DND-41 (cell line): ENCODE data around the gene TMEM254.
"Not testable (repeated sequence)": the region's sequence is repeated elsewhere in the genome, so short reads cannot be mapped to it uniquely, and the experiment has no call there.

Source experiments
- ATAC-seq: fragments of 200-7000 bp; cut with Tn5 transposase; 3 replicates; pipeline ENCODE4 v1.9.1; 2021; ENCODE audit warnings: low read depth; ENCODE audit not compliant: insufficient read depth
- DNase-seq: peaks from one replicate; pipeline ENCODE4 v3.0.0-alpha.2; 2020
- H2AFZ ChIP-seq: 2 replicates; pipeline ENCODE4 v1.6.0; 2012; ENCODE audit warnings: low read depth, low read length
- H3K27ac ChIP-seq: 2 replicates; pipeline ENCODE4 v1.5.1; 2012; ENCODE audit warnings: low read length, inconsistent platforms
- H3K27me3 ChIP-seq: fragments of 200-600 bp; sonication (generic); 2 replicates; pipeline ENCODE4 v1.6.0; 2012; ENCODE audit warnings: low read length, mild to moderate bottlenecking, inconsistent platforms; ENCODE audit not compliant: insufficient read depth, poor library complexity
- H3K36me3 ChIP-seq: 2 replicates; pipeline ENCODE4 v1.5.1; 2012; ENCODE audit warnings: low read length, inconsistent platforms; ENCODE audit not compliant: insufficient read depth
- H3K4me1 ChIP-seq: 2 replicates; pipeline ENCODE4 v1.5.1; 2012; ENCODE audit warnings: mild to moderate bottlenecking, low read length; ENCODE audit not compliant: insufficient read depth
- H3K4me2 ChIP-seq: 2 replicates; pipeline ENCODE4 v1.6.0; 2012; ENCODE audit warnings: mild to moderate bottlenecking, moderate library complexity, low read length, inconsistent platforms; ENCODE audit not compliant: insufficient read depth
- H3K4me3 ChIP-seq, 2 experiments: fragments of 200-600 bp in 1 of 2; shearing (Covaris generic) in 1 of 2; 2 replicates each; pipeline ENCODE4 v1.5.1; 2012 to 2016; ENCODE audit warnings: inconsistent platforms in 2 of 2, low read length in 2 of 2, mild to moderate bottlenecking in 2 of 2, low read depth in 1 of 2, moderate library complexity in 1 of 2
- H3K79me2 ChIP-seq: 2 replicates; pipeline ENCODE4 v1.6.0; 2012; ENCODE audit warnings: low read length, inconsistent platforms; ENCODE audit not compliant: insufficient read depth
- H3K9ac ChIP-seq: 2 replicates; pipeline ENCODE4 v1.6.0; 2012; ENCODE audit warnings: low read depth, mild to moderate bottlenecking, inconsistent platforms, low read length, moderate library complexity
- H3K9me3 ChIP-seq: 2 replicates; pipeline ENCODE4 v1.5.1; 2012; ENCODE audit warnings: low read length, moderate library complexity, mild to moderate bottlenecking, inconsistent platforms; ENCODE audit not compliant: insufficient read depth, severe bottlenecking
- H4K20me1 ChIP-seq: 2 replicates; pipeline ENCODE4 v1.6.0; 2012; ENCODE audit warnings: low read length; ENCODE audit not compliant: insufficient read depth
- CTCF ChIP-seq: IDR thresholded peaks from 2 replicates; pipeline ENCODE4 v1.5.1; 2012; ENCODE audit warnings: borderline replicate concordance, low read length, moderate library complexity, mild to moderate bottlenecking; ENCODE audit not compliant: poor library complexity, severe bottlenecking; ENCODE audit errors: extremely low read depth
- EZH2 ChIP-seq: IDR thresholded peaks from 3 replicates; pipeline ENCODE4 v1.6.1; 2012; ENCODE audit warnings: borderline replicate concordance, low read depth, mild to moderate bottlenecking, moderate library complexity, low read length, inconsistent platforms; ENCODE audit not compliant: severe bottlenecking

The TMEM254 gene

DNA sequence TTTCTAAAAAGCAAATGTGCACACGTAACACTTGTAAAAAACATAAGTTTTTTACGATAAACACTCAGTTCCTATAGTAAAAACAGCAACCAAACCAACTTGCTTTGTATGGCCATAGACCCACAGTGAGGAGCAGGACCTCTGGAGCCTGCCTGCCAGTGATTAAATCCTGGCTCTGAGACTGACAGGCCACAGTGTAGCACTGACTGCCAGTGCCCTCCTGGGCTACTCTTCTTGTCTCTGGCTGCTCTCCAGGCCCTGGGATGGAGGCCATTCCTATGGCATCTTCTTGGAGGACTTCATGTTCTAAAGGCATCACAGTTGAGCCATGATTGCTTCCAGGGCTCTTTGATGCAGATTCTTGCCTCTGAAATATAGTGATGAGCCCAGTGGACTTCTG is 22.7 kb upstream of the TMEM254 start:
- ATAC-seq, result no peak
- Histone ChIP-seq H3K9ac (no peak overlapping the region), H3K27me3 (peaks cover 3% of the 10 kb centered on the region), H4K20me1 (no peaks in the 10 kb centered on the region), H3K4me2 (no peak overlapping the region), H2AFZ (no peak overlapping the region), H3K4me3 (no peak overlapping the region), H3K36me3 (no peaks in the 10 kb centered on the region), H3K27ac (no peak overlapping the region), H3K4me1 (no peaks in the 10 kb centered on the region), H3K79me2 (no peaks in the 10 kb centered on the region), H3K9me3 (no peaks in the 10 kb centered on the region)
- no peak for DNase-seq
- TF ChIP-seq CTCF (no peak), EZH2 (no peak)

GRCh38 chr10:80057171-80057570 is 21.3 kb upstream of the TMEM254 start:
- no peaks in the 10 kb centered on the region for H3K9me3 ChIP-seq
- no peak overlapping the region for H3K27ac ChIP-seq
- no peak overlapping the region for H3K4me2 ChIP-seq
- no peaks in the 10 kb centered on the region for H3K4me1 ChIP-seq
- DNase-seq (no peak), ATAC-seq (no peak)
- no peak overlapping the region for H2AFZ ChIP-seq
- H4K20me1 ChIP-seq, result no peaks in the 10 kb centered on the region
- TF ChIP-seq CTCF (no peak), EZH2 (no peak)
- H3K79me2 ChIP-seq, result no peaks in the 10 kb centered on the region
- no peak overlapping the region for H3K4me3 ChIP-seq
- no peaks in the 10 kb centered on the region for H3K36me3 ChIP-seq
- no peak overlapping the region for H3K9ac ChIP-seq
- no peaks in the 10 kb centered on the region for H3K27me3 ChIP-seq

- no peak overlapping the region for H3K27ac ChIP-seq
- H3K4me1 ChIP-seq, result no peaks in the 10 kb centered on the region
- no peaks in the 10 kb centered on the region for H4K20me1 ChIP-seq
- TF ChIP-seq CTCF (no peak), EZH2 (no peak)
- H3K79me2 ChIP-seq, result no peaks in the 10 kb centered on the region
- no peak for DNase-seq
- H3K9ac ChIP-seq, result no peak overlapping the region
- H3K27me3 ChIP-seq, result no peaks in the 10 kb centered on the region
- H2AFZ ChIP-seq, result no peak overlapping the region
- no peaks in the 10 kb centered on the region for H3K9me3 ChIP-seq
- no peak overlapping the region for H3K4me3 ChIP-seq
- ATAC-seq, result no peak
- H3K36me3 ChIP-seq, result no peaks in the 10 kb centered on the region
- H3K4me2 ChIP-seq, result no peak overlapping the region
Observed at GRCh38 chr10:80064120-80064886, 14.2 kb upstream of the TMEM254 start.

DNA sequence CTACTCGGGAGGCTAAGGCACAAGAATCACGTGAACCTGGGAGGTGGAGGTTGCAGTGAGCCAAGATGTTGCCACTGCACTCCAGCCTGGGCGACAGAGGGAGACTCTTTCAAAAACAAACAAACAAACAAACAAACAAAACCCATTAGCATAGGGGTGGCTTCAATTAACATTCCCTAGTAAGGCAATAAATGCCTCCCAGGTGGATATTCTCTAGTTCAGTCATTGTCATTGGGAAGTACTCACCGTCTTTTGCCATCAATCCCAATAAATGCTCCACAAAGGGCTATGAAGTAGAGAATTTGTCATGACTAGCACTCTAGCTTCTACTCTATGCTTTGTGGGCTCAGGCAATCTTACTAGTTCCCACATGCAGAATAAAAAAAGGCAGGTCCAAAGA is 11.7 kb upstream of the TMEM254 start:
- DNase-seq, result no peak
- no peaks in the 10 kb centered on the region for H4K20me1 ChIP-seq
- TF ChIP-seq CTCF (no peak), EZH2 (no peak)

DNA sequence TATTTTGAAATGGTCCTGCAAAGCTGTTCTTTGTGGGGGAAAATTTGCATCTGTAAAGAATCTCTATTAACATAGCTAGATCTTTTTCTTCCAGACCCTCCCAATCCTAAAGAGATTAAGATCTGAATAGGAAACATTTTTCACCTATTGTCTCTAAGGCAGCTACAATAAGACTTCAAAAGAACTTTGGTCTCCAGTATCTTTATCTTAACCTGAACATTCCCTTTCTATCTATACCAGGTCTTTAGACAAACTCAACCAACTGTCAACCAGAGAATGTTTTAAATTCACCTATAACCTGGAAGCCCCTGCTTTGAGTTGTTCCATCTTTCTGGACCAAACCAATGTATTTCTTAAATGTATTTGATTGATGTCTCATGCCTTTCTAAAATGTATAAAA is 10.6 kb upstream of the TMEM254 start:
- not testable (repeated sequence) for H3K36me3 ChIP-seq, H3K9me3 ChIP-seq, H3K79me2 ChIP-seq, H3K27me3 ChIP-seq, H3K4me2 ChIP-seq, H4K20me1 ChIP-seq, H3K27ac ChIP-seq, H3K4me1 ChIP-seq, DNase-seq, H3K4me3 ChIP-seq, H3K9ac ChIP-seq, ATAC-seq, H2AFZ ChIP-seq

More for the DNA sequence above, 11.7 kb upstream of the TMEM254 start:
- Histone ChIP-seq H2AFZ (no peak overlapping the region), H3K9me3 (no peaks in the 10 kb centered on the region), H3K36me3 (no peaks in the 10 kb centered on the region), H3K79me2 (no peaks in the 10 kb centered on the region), H3K4me2 (no peak overlapping the region), H3K4me3 (no peak overlapping the region), H3K4me1 (no peaks in the 10 kb centered on the region), H3K9ac (no peak overlapping the region), H3K27me3 (no peaks in the 10 kb centered on the region), H3K27ac (no peak overlapping the region)
- no peak for ATAC-seq
